Osteoblast (primary cell): ENCODE measurements around the gene ANO4. TPM values are rescaled to one million over a fixed set of nuclear protein-coding genes. Genes with fewer than 3 reads are reported as not detected.

ENCODE experiments used
- DNase-seq: peaks from one replicate; pipeline ENCODE4 v3.0.0; 2011; ENCODE audit warnings: low spot score, mixed read lengths; ENCODE audit not compliant: insufficient read length; ENCODE audit errors: missing footprints
- H2AFZ ChIP-seq: 2 replicates; pipeline ENCODE4 v1.6.0; 2011; ENCODE audit warnings: mild to moderate bottlenecking, low read length
- H3K27ac ChIP-seq: 2 replicates; pipeline ENCODE4 v1.5.1; 2011; ENCODE audit warnings: mild to moderate bottlenecking, low read depth, low read length, moderate library complexity
- H3K27me3 ChIP-seq: 2 replicates; pipeline ENCODE4 v1.6.0; 2012; ENCODE audit warnings: mild to moderate bottlenecking, control low read depth, inconsistent platforms, low read length, moderate library complexity; ENCODE audit not compliant: insufficient read depth
- H3K36me3 ChIP-seq: 2 replicates; pipeline ENCODE4 v1.5.1; 2011; ENCODE audit warnings: mild to moderate bottlenecking, low read length, control low read depth, moderate library complexity; ENCODE audit not compliant: insufficient read depth
- H3K4me1 ChIP-seq: 2 replicates; pipeline ENCODE4 v1.5.1; 2011; ENCODE audit warnings: mild to moderate bottlenecking, low read length, control low read depth, moderate library complexity; ENCODE audit not compliant: insufficient read depth
- H3K4me2 ChIP-seq: 2 replicates; pipeline ENCODE4 v1.6.0; 2011; ENCODE audit warnings: mild to moderate bottlenecking, low read length; ENCODE audit not compliant: insufficient read depth
- H3K4me3 ChIP-seq: fragments of 200-600 bp; sonication (generic); 3 replicates; pipeline ENCODE4 v1.5.1; 2012; ENCODE audit warnings: mild to moderate bottlenecking, low read length, inconsistent platforms; ENCODE audit not compliant: insufficient read depth
- H3K79me2 ChIP-seq: 2 replicates; pipeline ENCODE4 v1.6.0; 2012; ENCODE audit warnings: mild to moderate bottlenecking, low read length, control low read depth, inconsistent platforms; ENCODE audit not compliant: insufficient read depth
- H3K9me3 ChIP-seq: 2 replicates; pipeline ENCODE4 v1.5.1; 2011; ENCODE audit warnings: low read depth, low read length, control low read depth
- H4K20me1 ChIP-seq: 2 replicates; pipeline ENCODE4 v1.6.0; 2012; ENCODE audit warnings: mild to moderate bottlenecking, low read length, control low read depth; ENCODE audit not compliant: insufficient read depth
- CTCF ChIP-seq: IDR thresholded peaks from 2 replicates; pipeline ENCODE4 v1.5.1; 2011; ENCODE audit warnings: mild to moderate bottlenecking, low read depth, low read length, moderate library complexity; ENCODE audit errors: extremely low read depth
- total RNA-seq: library from RNA; depleted of rRNA; stranded (reverse); fragments of >200 nt; gene quantifications from 2 replicates; pipeline ENCODE4 v1.2.3, GENCODE V29; 2012

Gene ANO4
- total RNA-seq, 1 donor = not detected

GRCh38 chr12:100778967-100779590 lies 15.5 kb upstream of the ANO4 start:
- TF ChIP-seq CTCF = no peak
- Histone ChIP-seq H2AFZ (no peak overlapping the region), H3K27ac (no peak overlapping the region), H3K9me3 (peaks cover 2% of the 10 kb centered on the region), H4K20me1 (no peaks in the 10 kb centered on the region), H3K79me2 (no peaks in the 10 kb centered on the region), H3K4me2 (no peak overlapping the region), H3K4me1 (no peaks in the 10 kb centered on the region), H3K4me3 (no peak overlapping the region), H3K27me3 (no peaks in the 10 kb centered on the region), H3K36me3 (no peaks in the 10 kb centered on the region)
- DNase-seq = no peak

- no peak for TF ChIP-seq CTCF
- Histone ChIP-seq H3K79me2 (no peaks in the 10 kb centered on the region), H4K20me1 (no peaks in the 10 kb centered on the region), H3K36me3 (no peaks in the 10 kb centered on the region), H3K4me3 (no peak overlapping the region), H3K27ac (no peak overlapping the region), H3K4me2 (no peak overlapping the region), H3K9me3 (no peaks in the 10 kb centered on the region), H2AFZ (no peak overlapping the region), H3K27me3 (no peaks in the 10 kb centered on the region), H3K4me1 (no peaks in the 10 kb centered on the region)
- no peak for DNase-seq
Observed at GRCh38 chr12:100789146-100789545, 5.4 kb upstream of the ANO4 start.

- H3K9me3 ChIP-seq = no peaks in the 10 kb centered on the region
- H3K4me3 ChIP-seq = no peak overlapping the region
- no peak overlapping the region for H2AFZ ChIP-seq
- no peak for TF ChIP-seq CTCF
- no peaks in the 10 kb centered on the region for H3K36me3 ChIP-seq
- no peaks in the 10 kb centered on the region for H3K79me2 ChIP-seq
- DNase-seq = no peak
- H3K4me2 ChIP-seq = no peak overlapping the region
- no peaks in the 10 kb centered on the region for H3K4me1 ChIP-seq
- H3K27me3 ChIP-seq = no peaks in the 10 kb centered on the region
- H3K27ac ChIP-seq = no peak overlapping the region
- H4K20me1 ChIP-seq = no peaks in the 10 kb centered on the region
Observed at GRCh38 chr12:100789975-100790374, 4.6 kb upstream of the ANO4 start.

- H3K4me1 ChIP-seq = no peaks in the 10 kb centered on the region
- H3K4me2 ChIP-seq = no peak overlapping the region
- H3K27me3 ChIP-seq = no peaks in the 10 kb centered on the region
- H2AFZ ChIP-seq = no peak overlapping the region
- H3K79me2 ChIP-seq = no peaks in the 10 kb centered on the region
- no peak overlapping the region for H3K4me3 ChIP-seq
- H3K36me3 ChIP-seq = no peaks in the 10 kb centered on the region
- H3K27ac ChIP-seq = no peak overlapping the region
- DNase-seq = no peak
- no peaks in the 10 kb centered on the region for H3K9me3 ChIP-seq
- no peak for TF ChIP-seq CTCF
- no peaks in the 10 kb centered on the region for H4K20me1 ChIP-seq
Observed at GRCh38 chr12:100790552-100790951, 4.0 kb upstream of the ANO4 start.
